ENCODE data around the gene C1orf159. TPM values are rescaled to one million over a fixed set of nuclear protein-coding genes. Genes with fewer than 3 reads are reported as not detected.

C1orf159 gene
- total RNA-seq, 2 donors from 2014 or later, result 18.0 to 18.6 TPM

DNA sequence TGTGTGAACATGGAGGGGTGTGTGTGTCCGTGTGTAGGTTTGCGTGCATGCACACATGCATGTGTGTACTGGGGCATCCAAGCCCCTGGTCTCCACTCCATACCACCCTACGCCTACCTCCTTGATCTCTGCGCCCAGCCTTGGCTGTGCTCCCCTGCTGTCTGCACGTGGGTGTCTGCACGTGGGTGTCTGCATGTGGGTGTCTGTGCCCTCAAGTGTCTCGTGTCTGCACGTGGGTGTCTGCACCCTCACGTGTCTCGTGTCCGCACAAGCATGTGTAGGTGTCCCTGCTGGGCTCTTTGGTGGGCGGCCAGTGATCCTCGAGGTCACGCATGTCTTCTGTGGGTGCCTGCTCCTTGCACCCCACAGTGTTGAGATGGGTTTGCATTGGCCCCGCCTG lies 62.9 kb downstream of the C1orf159 start:
- Mint-ChIP-seq H3K27me3 (ENCODE audit: low read depth) (peaks cover 2% of the 10 kb centered on the region), H3K4me3 (no peak overlapping the region), H3K4me1 (ENCODE audit: low read depth) (no peaks in the 10 kb centered on the region), H3K36me3 (ENCODE audit: insufficient read depth in 2 of 2) (no peaks in the 10 kb centered on the region), H3K27ac (no peak overlapping the region), H3K9me3 (peaks cover 0 to 3% of the 10 kb centered on the region in 2 donors)
- ATAC-seq (replicated peaks in 1 of 2), result no peak
- DNase-seq, result no peak

- Mint-ChIP-seq H3K9me3 (peaks cover 0 to 3% of the 10 kb centered on the region in 2 donors), H3K27me3 (ENCODE audit: low read depth) (no peaks in the 10 kb centered on the region), H3K36me3 (ENCODE audit: insufficient read depth in 2 of 2) (no peaks in the 10 kb centered on the region), H3K27ac (no peak overlapping the region), H3K4me3 (no peak overlapping the region), H3K4me1 (ENCODE audit: low read depth) (no peaks in the 10 kb centered on the region)
- ATAC-seq (replicated peaks in 1 of 2) (no peak), DNase-seq (no peak)
These were observed 63.7 kb downstream of the C1orf159 start for GRCh38 chr1:1052003-1052840.

GRCh38 chr1:1051127-1051810 lies 64.6 kb downstream of the C1orf159 start:
- Mint-ChIP-seq H3K9me3 (peaks cover 0 to 3% of the 10 kb centered on the region in 2 donors), H3K27me3 (ENCODE audit: low read depth) (no peaks in the 10 kb centered on the region), H3K27ac (no peak overlapping the region), H3K36me3 (ENCODE audit: insufficient read depth in 2 of 2) (no peaks in the 10 kb centered on the region), H3K4me1 (ENCODE audit: low read depth) (no peaks in the 10 kb centered on the region), H3K4me3 (no peak overlapping the region)
- DNase-seq, result no peak
- no peak for ATAC-seq (replicated peaks in 1 of 2)

- Mint-ChIP-seq H3K4me3 (no peak overlapping the region), H3K36me3 (ENCODE audit: insufficient read depth in 2 of 2) (no peaks in the 10 kb centered on the region), H3K27me3 (ENCODE audit: low read depth) (no peaks in the 10 kb centered on the region), H3K4me1 (ENCODE audit: low read depth) (no peaks in the 10 kb centered on the region), H3K9me3 (peaks cover 0 to 3% of the 10 kb centered on the region in 2 donors), H3K27ac (no peak overlapping the region)
- ATAC-seq (replicated peaks in 1 of 2) (no peak), DNase-seq (no peak)
These were observed 65.3 kb downstream of the C1orf159 start for GRCh38 chr1:1050577-1051052.

DNA sequence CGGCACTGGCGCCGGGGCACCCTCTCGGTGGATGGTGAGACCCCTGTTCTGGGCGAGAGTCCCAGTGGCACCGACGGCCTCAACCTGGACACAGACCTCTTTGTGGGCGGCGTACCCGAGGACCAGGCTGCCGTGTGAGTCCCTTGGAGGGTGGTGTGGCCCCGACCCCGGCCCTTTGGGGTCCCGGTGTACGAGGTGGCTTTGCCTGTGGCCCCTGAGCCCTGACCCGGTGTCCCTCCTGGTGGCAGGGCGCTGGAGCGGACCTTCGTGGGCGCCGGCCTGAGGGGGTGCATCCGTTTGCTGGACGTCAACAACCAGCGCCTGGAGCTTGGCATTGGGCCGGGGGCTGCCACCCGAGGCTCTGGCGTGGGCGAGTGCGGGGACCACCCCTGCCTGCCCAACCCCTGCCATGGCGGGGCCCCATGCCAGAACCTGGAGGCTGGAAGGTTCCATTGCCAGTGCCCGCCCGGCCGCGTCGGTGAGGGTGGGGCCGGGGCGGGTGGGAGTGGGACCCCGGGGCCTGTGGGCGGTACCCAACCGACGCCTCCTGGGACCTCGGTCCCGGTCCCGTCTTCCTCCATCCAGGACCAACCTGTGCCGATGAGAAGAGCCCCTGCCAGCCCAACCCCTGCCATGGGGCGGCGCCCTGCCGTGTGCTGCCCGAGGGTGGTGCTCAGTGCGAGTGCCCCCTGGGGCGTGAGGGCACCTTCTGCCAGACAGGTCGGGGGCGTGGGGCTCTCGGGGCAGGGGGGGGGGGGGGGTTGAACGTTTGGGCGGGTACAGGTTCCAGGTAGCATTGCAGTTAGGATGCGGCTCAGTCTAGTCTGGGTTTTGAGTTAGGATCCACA lies 66.3 kb downstream of the C1orf159 start:
- peaks cover 0 to 3% of the 10 kb centered on the region in 2 donors for H3K9me3 Mint-ChIP-seq

GRCh38 chr1:1048765-1049164 lies 67.1 kb downstream of the C1orf159 start:
- DNase-seq, result no peak
- Mint-ChIP-seq H3K4me1 (ENCODE audit: low read depth) (no peaks in the 10 kb centered on the region), H3K36me3 (ENCODE audit: insufficient read depth in 2 of 2) (no peaks in the 10 kb centered on the region), H3K27ac (no peak overlapping the region), H3K4me3 (no peak overlapping the region), H3K27me3 (ENCODE audit: low read depth) (no peaks in the 10 kb centered on the region), H3K9me3 (peaks cover 0 to 3% of the 10 kb centered on the region in 2 donors)
- no peak for ATAC-seq (replicated peaks in 1 of 2)

More for the DNA sequence above, 66.3 kb downstream of the C1orf159 start:
- Mint-ChIP-seq H3K36me3 (ENCODE audit: insufficient read depth in 2 of 2) (no peaks in the 10 kb centered on the region), H3K27ac (no peak overlapping the region), H3K27me3 (ENCODE audit: low read depth) (no peaks in the 10 kb centered on the region), H3K4me3 (no peak overlapping the region), H3K4me1 (ENCODE audit: low read depth) (no peaks in the 10 kb centered on the region)
- DNase-seq, result no peak
- no peak for ATAC-seq (replicated peaks in 1 of 2)

DNA sequence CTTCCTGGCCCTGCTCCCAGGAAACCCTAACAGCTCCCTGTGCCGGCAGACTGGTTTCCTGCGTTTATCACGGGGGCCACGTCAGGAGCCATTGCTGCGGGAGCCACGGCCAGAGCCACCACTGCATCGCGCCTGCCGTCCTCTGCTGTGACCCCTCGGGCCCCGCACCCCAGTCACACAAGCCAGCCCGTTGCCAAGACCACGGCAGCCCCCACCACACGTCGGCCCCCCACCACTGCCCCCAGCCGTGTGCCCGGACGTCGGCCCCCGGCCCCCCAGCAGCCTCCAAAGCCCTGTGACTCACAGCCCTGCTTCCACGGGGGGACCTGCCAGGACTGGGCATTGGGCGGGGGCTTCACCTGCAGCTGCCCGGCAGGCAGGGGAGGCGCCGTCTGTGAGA lies 67.9 kb downstream of the C1orf159 start:
- no peaks in the 10 kb centered on the region for H3K4me1 Mint-ChIP-seq (ENCODE audit: low read depth)
- no peak overlapping the region for H3K27ac Mint-ChIP-seq
- H3K36me3 Mint-ChIP-seq (ENCODE audit: insufficient read depth in 2 of 2), result peaks cover 0 to under 1% of the 10 kb centered on the region in 2 donors
- H3K4me3 Mint-ChIP-seq, result no peak overlapping the region
- DNase-seq (no peak), ATAC-seq (replicated peaks in 1 of 2) (no peak)
- no peaks in the 10 kb centered on the region for H3K27me3 Mint-ChIP-seq (ENCODE audit: low read depth)
- peaks cover 0 to 3% of the 10 kb centered on the region in 2 donors for H3K9me3 Mint-ChIP-seq

DNA sequence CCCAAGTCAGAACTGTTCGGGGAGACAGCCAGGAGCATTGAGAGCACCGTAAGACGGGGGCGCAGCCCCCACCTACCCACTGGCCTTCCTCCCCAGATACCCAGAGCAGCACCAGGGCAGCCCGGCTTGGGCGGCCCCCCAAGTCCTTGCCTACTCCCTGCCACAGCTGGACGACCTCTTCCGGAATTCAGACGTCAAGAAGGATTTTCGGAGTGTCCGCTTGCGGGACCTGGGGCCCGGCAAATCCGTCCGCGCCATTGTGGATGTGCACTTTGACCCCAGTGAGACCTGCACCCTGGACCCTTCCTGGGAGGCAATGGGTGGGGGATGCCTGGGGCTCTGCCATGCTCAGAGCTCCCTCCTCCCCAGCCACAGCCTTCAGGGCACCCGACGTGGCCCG lies 68.5 kb downstream of the C1orf159 start:
- DNase-seq (no peak), ATAC-seq (replicated peaks in 1 of 2) (no peak)
- no peak overlapping the region for H3K27ac Mint-ChIP-seq
- H3K4me1 Mint-ChIP-seq (ENCODE audit: low read depth), result no peaks in the 10 kb centered on the region
- H3K36me3 Mint-ChIP-seq (ENCODE audit: insufficient read depth in 2 of 2), result peaks cover 0 to 1% of the 10 kb centered on the region in 2 donors
- no peak overlapping the region for H3K4me3 Mint-ChIP-seq
- H3K9me3 Mint-ChIP-seq, result peaks cover 0 to 3% of the 10 kb centered on the region in 2 donors
- no peaks in the 10 kb centered on the region for H3K27me3 Mint-ChIP-seq (ENCODE audit: low read depth)

DNA sequence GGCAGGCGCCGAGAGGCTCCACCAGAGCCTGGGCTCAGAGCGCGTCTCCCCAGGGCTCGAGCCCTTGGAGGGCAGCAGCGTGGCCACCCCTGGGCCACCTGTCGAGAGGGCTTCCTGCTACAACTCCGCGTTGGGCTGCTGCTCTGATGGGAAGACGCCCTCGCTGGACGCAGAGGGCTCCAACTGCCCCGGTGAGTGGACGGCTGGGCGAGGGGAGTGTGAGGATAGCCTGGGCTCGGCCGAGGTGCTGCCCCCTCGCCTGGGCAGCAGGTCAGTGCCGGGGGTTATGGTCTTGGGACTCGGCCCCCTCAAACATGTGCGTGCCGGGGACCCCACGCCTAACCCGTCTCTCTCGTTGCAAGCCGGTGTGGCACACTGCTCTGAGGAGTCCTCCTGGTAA lies 69.1 kb downstream of the C1orf159 start:
- no peaks in the 10 kb centered on the region for H3K27me3 Mint-ChIP-seq (ENCODE audit: low read depth)
- H3K27ac Mint-ChIP-seq, result no peak overlapping the region
- ATAC-seq (replicated peaks in 1 of 2) (no peak), DNase-seq (no peak)
- H3K9me3 Mint-ChIP-seq, result no peaks in the 10 kb centered on the region
- no peak overlapping the region for H3K4me3 Mint-ChIP-seq
- peaks cover 0 to 1% of the 10 kb centered on the region in 2 donors for H3K36me3 Mint-ChIP-seq (ENCODE audit: insufficient read depth in 2 of 2)
- no peaks in the 10 kb centered on the region for H3K4me1 Mint-ChIP-seq (ENCODE audit: low read depth)

DNA sequence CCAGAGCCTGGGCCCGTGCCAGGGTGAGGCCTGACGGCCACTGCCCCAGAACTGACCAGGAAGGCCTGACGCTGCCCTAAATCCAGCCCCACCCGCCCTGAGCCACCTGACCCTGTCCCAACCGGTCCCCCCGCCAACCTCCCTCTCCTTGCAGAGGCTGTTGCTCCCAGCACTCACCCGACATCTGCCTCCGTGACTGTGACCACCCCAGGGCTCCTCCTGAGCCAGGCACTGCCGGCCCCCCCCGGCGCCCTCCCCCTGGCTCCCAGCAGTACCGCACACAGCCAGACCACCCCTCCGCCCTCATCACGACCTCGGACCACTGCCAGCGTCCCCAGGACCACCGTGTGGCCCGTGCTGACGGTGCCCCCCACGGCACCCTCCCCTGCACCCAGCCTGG lies 69.6 kb downstream of the C1orf159 start:
- Mint-ChIP-seq H3K4me3 (no peak overlapping the region), H3K9me3 (no peaks in the 10 kb centered on the region), H3K4me1 (ENCODE audit: low read depth) (no peaks in the 10 kb centered on the region), H3K36me3 (ENCODE audit: insufficient read depth in 2 of 2) (peaks cover 0 to 1% of the 10 kb centered on the region in 2 donors), H3K27me3 (ENCODE audit: low read depth) (no peaks in the 10 kb centered on the region), H3K27ac (no peak overlapping the region)
- ATAC-seq (replicated peaks in 1 of 2) (no peak), DNase-seq (no peak)

DNA sequence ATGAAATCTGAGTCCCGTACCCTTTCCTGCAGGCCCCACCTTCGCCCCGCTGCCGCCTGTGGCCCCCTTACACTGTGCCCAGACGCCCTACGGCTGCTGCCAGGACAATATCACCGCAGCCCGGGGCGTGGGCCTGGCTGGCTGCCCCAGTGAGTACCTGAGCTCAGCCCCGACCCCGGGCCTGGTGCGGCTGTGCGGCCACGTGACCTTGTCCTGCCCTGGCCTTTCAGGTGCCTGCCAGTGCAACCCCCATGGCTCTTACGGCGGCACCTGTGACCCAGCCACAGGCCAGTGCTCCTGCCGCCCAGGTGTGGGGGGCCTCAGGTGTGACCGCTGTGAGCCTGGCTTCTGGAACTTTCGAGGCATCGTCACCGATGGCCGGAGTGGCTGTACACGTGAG lies 70.8 kb downstream of the C1orf159 start:
- no peak for DNase-seq
- no peaks in the 10 kb centered on the region for H3K4me1 Mint-ChIP-seq (ENCODE audit: low read depth)
- no peaks in the 10 kb centered on the region for H3K27me3 Mint-ChIP-seq (ENCODE audit: low read depth)
- H3K4me3 Mint-ChIP-seq, result no peak overlapping the region
- peaks cover 0 to 1% of the 10 kb centered on the region in 2 donors for H3K36me3 Mint-ChIP-seq (ENCODE audit: insufficient read depth in 2 of 2)
- no peak overlapping the region for H3K27ac Mint-ChIP-seq
- H3K9me3 Mint-ChIP-seq, result no peaks in the 10 kb centered on the region
- no peak for ATAC-seq (replicated peaks in 1 of 2)

GRCh38 chr1:1044455-1045078 lies 71.3 kb downstream of the C1orf159 start:
- Mint-ChIP-seq H3K27me3 (ENCODE audit: low read depth) (peaks cover 3% of the 10 kb centered on the region), H3K27ac (no peak overlapping the region), H3K9me3 (no peaks in the 10 kb centered on the region), H3K4me3 (no peak overlapping the region), H3K36me3 (ENCODE audit: insufficient read depth in 2 of 2) (peaks cover 0 to 1% of the 10 kb centered on the region in 2 donors), H3K4me1 (ENCODE audit: low read depth) (peaks cover 4% of the 10 kb centered on the region)
- DNase-seq (no peak), ATAC-seq (replicated peaks in 1 of 2) (no peak)

Data from activated T-cell treated with anti-CD3 and anti-CD28 coated beads, Interleukin-2, amount 50 U/mL, for 72 hours (primary cell).